SK-N-SH treated with all-trans-retinoic acid at 6 μM for 48 hours (cell line): ENCODE data around the gene ITGBL1.

Source experiments
- ATAC-seq: fragments of 200-7000 bp; cut with Tn5 transposase; 3 replicates; pipeline ENCODE4 v1.9.1; 2020; ENCODE audit warnings: mild to moderate bottlenecking, moderate library complexity
- ARNTL ChIP-seq: fragments of 450-650 bp; formaldehyde crosslinking; IDR thresholded peaks from 2 replicates; pipeline ENCODE4 v1.5.0; 2020; ENCODE audit warnings: low read depth, mild to moderate bottlenecking, moderate library complexity, borderline replicate concordance
- BACH2 ChIP-seq: fragments of 250-450 bp; sonication (Bioruptor Pico); IDR thresholded peaks from 2 replicates; pipeline ENCODE4 v1.9.0; 2021; ENCODE audit warnings: mild to moderate bottlenecking, borderline replicate concordance
- CREB5 ChIP-seq: fragments of 250-450 bp; sonication (Bioruptor Pico); IDR thresholded peaks from 2 replicates; pipeline ENCODE4 v1.5.1; 2020; ENCODE audit warnings: low read depth, mild to moderate bottlenecking, moderate library complexity
- CSDC2 ChIP-seq: fragments of 250-450 bp; sonication (Bioruptor Pico); IDR thresholded peaks from 2 replicates; pipeline ENCODE4 v1.5.0; 2020; ENCODE audit warnings: mild to moderate bottlenecking, moderate library complexity
- ESRRG ChIP-seq: fragments of 250-450 bp; sonication (Bioruptor Pico); IDR thresholded peaks from 2 replicates; pipeline ENCODE4 v1.6.1; 2021; ENCODE audit warnings: mild to moderate bottlenecking
- GLIS3 ChIP-seq: fragments of 250-450 bp; sonication (Bioruptor Pico); IDR thresholded peaks from 2 replicates; pipeline ENCODE4 v1.5.0; 2020; ENCODE audit warnings: mild to moderate bottlenecking, moderate library complexity
- ISL1 ChIP-seq: fragments of 250-450 bp; sonication (Bioruptor Pico); IDR thresholded peaks from 2 replicates; pipeline ENCODE4 v2.1.2; 2022; ENCODE audit warnings: mild to moderate bottlenecking, moderate library complexity
- OSR1 ChIP-seq: fragments of 250-450 bp; sonication (Bioruptor Pico); IDR thresholded peaks from 2 replicates; pipeline ENCODE4 v1.8.0; 2022; ENCODE audit warnings: moderate library complexity, mild to moderate bottlenecking, inconsistent platforms
- PATZ1 ChIP-seq: fragments of 250-450 bp; sonication (Bioruptor Pico); IDR thresholded peaks from 2 replicates; pipeline ENCODE4 v1.8.0; 2020; ENCODE audit warnings: mild to moderate bottlenecking, moderate library complexity, borderline replicate concordance
- POU6F1 ChIP-seq: fragments of 250-450 bp; sonication (Bioruptor Pico); IDR thresholded peaks from 2 replicates; pipeline ENCODE4 v1.8.0; 2021; ENCODE audit warnings: low read depth, mild to moderate bottlenecking, moderate library complexity, borderline replicate concordance
- PPARA ChIP-seq: fragments of 250-450 bp; sonication (Bioruptor Pico); IDR thresholded peaks from 2 replicates; pipeline ENCODE4 v1.5.0; 2020; ENCODE audit warnings: mild to moderate bottlenecking, borderline replicate concordance
- RARB ChIP-seq: fragments of 250-450 bp; sonication (Bioruptor Pico); IDR thresholded peaks from 2 replicates; pipeline ENCODE4 v1.8.0; 2021; ENCODE audit warnings: mild to moderate bottlenecking, moderate library complexity
- SNAI2 ChIP-seq: fragments of 250-450 bp; sonication (Bioruptor Pico); IDR thresholded peaks from 2 replicates; pipeline ENCODE4 v1.5.0; 2020; ENCODE audit warnings: mild to moderate bottlenecking, moderate library complexity
- TCF4 ChIP-seq: fragments of 250-450 bp; sonication (Bioruptor Pico); IDR thresholded peaks from 2 replicates; pipeline ENCODE4 v1.8.0; 2021; ENCODE audit warnings: mild to moderate bottlenecking, moderate library complexity, borderline replicate concordance
- TOX ChIP-seq: fragments of 250-450 bp; sonication (Bioruptor Pico); IDR thresholded peaks from 2 replicates; pipeline ENCODE4 v1.8.0; 2021; ENCODE audit warnings: mild to moderate bottlenecking, moderate library complexity, borderline replicate concordance
- TSHZ2 ChIP-seq: fragments of 250-450 bp; sonication (Bioruptor Pico); IDR thresholded peaks from 2 replicates; pipeline ENCODE4 v1.5.0; 2020; ENCODE audit warnings: mild to moderate bottlenecking, moderate library complexity
- ZFP3 ChIP-seq: fragments of 250-450 bp; sonication (Bioruptor Pico); IDR thresholded peaks from 2 replicates; pipeline ENCODE4 v1.5.0; 2020; ENCODE audit warnings: mild to moderate bottlenecking, moderate library complexity
- ZFP30 ChIP-seq: fragments of 450-650 bp; formaldehyde crosslinking; IDR thresholded peaks from 2 replicates; pipeline ENCODE4 v1.5.0; 2022; ENCODE audit warnings: mild to moderate bottlenecking, moderate library complexity
- ZNF70 ChIP-seq: fragments of 450-650 bp; formaldehyde crosslinking; IDR thresholded peaks from 2 replicates; pipeline ENCODE4 v1.5.0; 2020; ENCODE audit warnings: mild to moderate bottlenecking, moderate library complexity
- ZNF8 ChIP-seq: fragments of 450-650 bp; formaldehyde crosslinking; IDR thresholded peaks from 2 replicates; pipeline ENCODE4 v1.5.0; 2020; ENCODE audit warnings: mild to moderate bottlenecking, moderate library complexity

ITGBL1 gene

GRCh38 chr13:101579281-101579802 is 126.9 kb downstream of the ITGBL1 start:
- ATAC-seq, result peak; percentile 85
- TF ChIP-seq TCF4 (peak; percentile 37; the same call in 1 of the 2 replicates), ISL1 (CRISPR knock-in tag) (peak; percentile 72), ZNF70 (no peak)

- no peak for ATAC-seq
- TF ChIP-seq ISL1 (CRISPR knock-in tag), result no peak
Measured at GRCh38 chr13:101584331-101584730, 131.9 kb downstream of the ITGBL1 start.

- TF ChIP-seq TOX (CRISPR knock-in tag) (no peak), BACH2 (CRISPR knock-in tag) (no peak), PPARA (no peak), TCF4 (no peak), SNAI2 (CRISPR knock-in tag) (no peak), ESRRG (CRISPR knock-in tag) (no peak), TSHZ2 (CRISPR knock-in tag) (no peak)
- no peak for ATAC-seq
Measured at GRCh38 chr13:101590479-101590878, 138.0 kb downstream of the ITGBL1 start.

- TF ChIP-seq TOX (CRISPR knock-in tag) (no peak), ZNF8 (CRISPR knock-in tag) (no peak), ARNTL (CRISPR knock-in tag) (no peak), CREB5 (CRISPR knock-in tag) (no peak), POU6F1 (CRISPR knock-in tag) (no peak), RARB (CRISPR knock-in tag) (no peak), ISL1 (CRISPR knock-in tag) (no peak), ZNF70 (no peak), PATZ1 (CRISPR knock-in tag) (no peak), ZFP30 (no peak), ZFP3 (CRISPR knock-in tag) (no peak), CSDC2 (CRISPR knock-in tag) (no peak), PPARA (no peak), GLIS3 (CRISPR knock-in tag) (no peak), SNAI2 (CRISPR knock-in tag) (no peak), TCF4 (no peak), TSHZ2 (CRISPR knock-in tag) (no peak), OSR1 (CRISPR knock-in tag) (no peak), ESRRG (CRISPR knock-in tag) (no peak)
- ATAC-seq, result no peak
Measured at GRCh38 chr13:101594936-101595335, 142.5 kb downstream of the ITGBL1 start.
